ENCODE data around the gene C19orf67.

DNA sequence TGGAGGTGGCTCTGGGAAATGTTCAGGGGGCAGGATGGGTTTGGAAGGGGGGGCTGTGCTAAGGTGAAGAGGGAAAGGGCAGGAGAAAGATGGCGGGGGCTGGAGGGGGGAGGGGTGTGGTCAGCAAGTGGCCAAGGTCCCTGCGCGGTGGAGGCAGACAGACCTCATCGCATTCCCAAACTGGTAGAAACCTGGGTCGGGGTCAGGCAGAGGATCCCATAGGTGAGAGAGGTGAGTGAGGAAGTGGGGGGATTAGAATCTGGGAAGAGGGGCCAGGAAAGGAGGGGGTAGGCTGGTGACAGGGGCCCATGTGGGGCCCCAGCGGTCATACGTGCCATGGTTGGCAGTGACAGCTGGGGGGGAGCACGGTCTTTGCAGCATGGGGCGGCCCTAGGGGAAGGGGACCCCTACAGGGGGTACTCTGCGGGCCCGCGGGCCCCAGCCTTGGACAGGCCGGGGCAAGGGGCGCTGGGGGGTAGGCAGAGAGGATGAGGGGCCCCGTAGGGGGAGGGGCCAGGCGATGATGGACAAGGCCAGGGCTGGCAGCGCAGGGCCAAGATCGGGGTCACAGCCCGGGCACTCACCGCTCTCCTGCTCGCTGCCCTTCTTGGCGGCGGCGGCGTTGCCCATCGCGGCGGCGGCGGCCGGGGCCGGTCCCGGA, 31.5 kb upstream of the C19orf67 start:
- TF ChIP-seq, protein P1, sequence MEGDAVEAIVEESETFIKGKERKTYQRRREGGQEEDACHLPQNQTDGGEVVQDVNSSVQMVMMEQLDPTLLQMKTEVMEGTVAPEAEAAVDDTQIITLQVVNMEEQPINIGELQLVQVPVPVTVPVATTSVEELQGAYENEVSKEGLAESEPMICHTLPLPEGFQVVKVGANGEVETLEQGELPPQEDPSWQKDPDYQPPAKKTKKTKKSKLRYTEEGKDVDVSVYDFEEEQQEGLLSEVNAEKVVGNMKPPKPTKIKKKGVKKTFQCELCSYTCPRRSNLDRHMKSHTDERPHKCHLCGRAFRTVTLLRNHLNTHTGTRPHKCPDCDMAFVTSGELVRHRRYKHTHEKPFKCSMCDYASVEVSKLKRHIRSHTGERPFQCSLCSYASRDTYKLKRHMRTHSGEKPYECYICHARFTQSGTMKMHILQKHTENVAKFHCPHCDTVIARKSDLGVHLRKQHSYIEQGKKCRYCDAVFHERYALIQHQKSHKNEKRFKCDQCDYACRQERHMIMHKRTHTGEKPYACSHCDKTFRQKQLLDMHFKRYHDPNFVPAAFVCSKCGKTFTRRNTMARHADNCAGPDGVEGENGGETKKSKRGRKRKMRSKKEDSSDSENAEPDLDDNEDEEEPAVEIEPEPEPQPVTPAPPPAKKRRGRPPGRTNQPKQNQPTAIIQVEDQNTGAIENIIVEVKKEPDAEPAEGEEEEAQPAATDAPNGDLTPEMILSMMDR (IDR thresholded peaks at IDR 0.05; ENCODE audit: insufficient read depth, low read length) = no peak
- TF ChIP-seq POLR2AphosphoS5 (IDR thresholded peaks at IDR 0.05; ENCODE audit: low read depth) (no peak), GABPA (IDR thresholded peaks at IDR 0.05; ENCODE audit: low read depth) (no peak), SPI1 (IDR thresholded peaks at IDR 0.05; ENCODE audit: borderline replicate concordance, low read depth) (no peak)
- TF ChIP-seq, protein P2, sequence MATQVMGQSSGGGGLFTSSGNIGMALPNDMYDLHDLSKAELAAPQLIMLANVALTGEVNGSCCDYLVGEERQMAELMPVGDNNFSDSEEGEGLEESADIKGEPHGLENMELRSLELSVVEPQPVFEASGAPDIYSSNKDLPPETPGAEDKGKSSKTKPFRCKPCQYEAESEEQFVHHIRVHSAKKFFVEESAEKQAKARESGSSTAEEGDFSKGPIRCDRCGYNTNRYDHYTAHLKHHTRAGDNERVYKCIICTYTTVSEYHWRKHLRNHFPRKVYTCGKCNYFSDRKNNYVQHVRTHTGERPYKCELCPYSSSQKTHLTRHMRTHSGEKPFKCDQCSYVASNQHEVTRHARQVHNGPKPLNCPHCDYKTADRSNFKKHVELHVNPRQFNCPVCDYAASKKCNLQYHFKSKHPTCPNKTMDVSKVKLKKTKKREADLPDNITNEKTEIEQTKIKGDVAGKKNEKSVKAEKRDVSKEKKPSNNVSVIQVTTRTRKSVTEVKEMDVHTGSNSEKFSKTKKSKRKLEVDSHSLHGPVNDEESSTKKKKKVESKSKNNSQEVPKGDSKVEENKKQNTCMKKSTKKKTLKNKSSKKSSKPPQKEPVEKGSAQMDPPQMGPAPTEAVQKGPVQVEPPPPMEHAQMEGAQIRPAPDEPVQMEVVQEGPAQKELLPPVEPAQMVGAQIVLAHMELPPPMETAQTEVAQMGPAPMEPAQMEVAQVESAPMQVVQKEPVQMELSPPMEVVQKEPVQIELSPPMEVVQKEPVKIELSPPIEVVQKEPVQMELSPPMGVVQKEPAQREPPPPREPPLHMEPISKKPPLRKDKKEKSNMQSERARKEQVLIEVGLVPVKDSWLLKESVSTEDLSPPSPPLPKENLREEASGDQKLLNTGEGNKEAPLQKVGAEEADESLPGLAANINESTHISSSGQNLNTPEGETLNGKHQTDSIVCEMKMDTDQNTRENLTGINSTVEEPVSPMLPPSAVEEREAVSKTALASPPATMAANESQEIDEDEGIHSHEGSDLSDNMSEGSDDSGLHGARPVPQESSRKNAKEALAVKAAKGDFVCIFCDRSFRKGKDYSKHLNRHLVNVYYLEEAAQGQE (IDR thresholded peaks at IDR 0.05; ENCODE audit: insufficient replicate concordance, low read depth) = no peak
